Astrocyte (in vitro differentiated cells and primary cell): ENCODE data around the gene RALGDS.

ENCODE experiments used
- CTCF ChIP-seq: IDR thresholded peaks from 2 replicates; pipeline ENCODE4 v1.5.1; 2011; ENCODE audit warnings: low read depth, mild to moderate bottlenecking, inconsistent platforms, low read length, moderate library complexity; ENCODE audit not compliant: insufficient read depth
- EZH2 ChIP-seq: IDR thresholded peaks from 2 replicates; pipeline ENCODE4 v1.6.1; 2012; ENCODE audit warnings: mild to moderate bottlenecking, low read length, inconsistent platforms; ENCODE audit not compliant: insufficient read depth

DNA sequence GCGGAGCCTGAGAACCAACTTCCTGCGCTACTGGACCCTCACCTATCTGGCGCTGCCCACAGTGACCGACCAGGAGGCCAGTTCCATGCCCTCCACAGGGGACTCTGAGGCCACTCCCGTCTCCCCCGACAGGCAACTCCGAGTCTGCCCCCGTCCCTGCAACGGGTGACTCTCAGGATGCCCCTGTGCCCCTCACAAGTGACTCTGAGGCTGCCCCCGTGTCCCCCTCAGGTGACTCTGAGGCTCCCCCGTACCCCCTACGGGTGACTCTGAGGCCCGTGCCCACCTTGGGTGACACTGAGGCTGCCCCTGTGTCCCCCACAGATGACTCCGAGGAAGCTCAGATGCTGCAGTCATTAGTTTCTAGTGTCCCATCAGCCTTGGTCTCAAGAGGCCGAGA, 34.1 kb downstream of the RALGDS start:
- no peak for TF ChIP-seq CTCF
- no peak for TF ChIP-seq EZH2
